ENCODE results near the gene ZBP1.

DNA sequence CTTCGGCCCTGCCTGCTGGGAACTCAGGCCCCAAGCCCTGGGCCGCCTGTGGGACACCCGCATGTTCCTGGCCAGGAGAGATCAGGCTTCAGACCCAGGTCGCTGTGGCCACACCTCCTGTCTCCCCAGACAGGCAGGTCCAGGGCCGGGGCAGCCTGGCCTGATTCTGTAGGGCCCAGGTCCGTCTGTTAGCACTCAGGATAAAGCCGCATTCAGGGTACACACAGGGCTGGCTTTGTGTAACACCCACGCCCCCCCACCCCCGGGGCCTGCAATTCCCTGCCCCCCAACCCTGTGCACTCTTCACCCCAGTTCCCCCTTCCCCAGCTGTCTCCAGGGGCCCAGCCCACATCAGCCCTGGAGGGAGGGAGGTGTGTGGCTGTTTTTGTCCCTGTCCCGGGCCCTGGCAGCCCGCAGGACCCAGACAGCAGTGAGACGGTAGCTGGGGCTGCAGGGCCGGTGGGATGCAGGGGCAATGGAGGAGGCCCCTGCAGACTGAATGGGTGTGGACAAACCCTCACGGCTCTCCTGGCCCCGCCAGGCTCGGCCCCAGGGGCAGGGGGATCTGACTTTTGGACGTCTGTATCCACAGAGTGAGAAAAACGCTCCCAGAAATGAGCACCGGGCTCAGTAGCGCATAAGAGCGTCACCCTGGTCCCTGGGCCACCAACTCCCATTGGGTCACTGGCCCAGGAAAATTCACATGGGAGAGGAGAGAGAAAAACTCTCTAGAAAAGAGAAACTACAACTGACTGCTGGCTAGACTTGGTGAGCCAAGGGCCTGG is 42.4 kb upstream of the ZBP1 start:
- TF ChIP-seq EZH2 (IDR thresholded peaks at IDR 0.05) (no peak), POLR2AphosphoS5 (IDR thresholded peaks at IDR 0.05; ENCODE audit: borderline replicate concordance, low read depth, low read length) (no peak), FOXP2 (optimal IDR thresholded peaks at IDR 0.05; ENCODE audit: control extremely low read depth, extremely low read length, insufficient read depth) (no peak)

All from SK-N-MC (cell line).